H9 (cell line): Measurements from ENCODE around the gene CHCHD1. TPM values are rescaled to one million over a fixed set of nuclear protein-coding genes. Genes with fewer than 3 reads are reported as not detected.

Experiments used
- DNase-seq: peaks from one replicate; pipeline ENCODE4 v3.0.0-alpha.2; 2017
- H2AFZ ChIP-seq: one replicate; pipeline ENCODE4 v1.6.1; 2013; ENCODE audit warnings: mild to moderate bottlenecking, low read length, control low read depth, moderate library complexity
- H2AK5ac ChIP-seq: 2 replicates; pipeline ENCODE4 v1.6.1; 2013; ENCODE audit warnings: low read length, control low read depth, mixed read lengths; ENCODE audit not compliant: insufficient read length
- H2BK120ac ChIP-seq: one replicate; pipeline ENCODE4 v1.6.1; 2013; ENCODE audit warnings: low read depth, mild to moderate bottlenecking, low read length, control low read depth, inconsistent platforms; ENCODE audit not compliant: poor library complexity, severe bottlenecking
- H2BK12ac ChIP-seq: 2 replicates; pipeline ENCODE4 v1.6.1; 2013; ENCODE audit warnings: low read length, control low read depth, mixed read lengths, low read depth; ENCODE audit not compliant: insufficient read length
- H2BK15ac ChIP-seq: 2 replicates; pipeline ENCODE4 v1.6.1; 2013; ENCODE audit warnings: low read depth, low read length, control low read depth
- H2BK20ac ChIP-seq: one replicate; pipeline ENCODE4 v1.6.1; 2013; ENCODE audit warnings: low read depth, mild to moderate bottlenecking, low read length, control low read depth, inconsistent platforms; ENCODE audit not compliant: poor library complexity, severe bottlenecking
- H2BK5ac ChIP-seq: 2 replicates; pipeline ENCODE4 v1.6.1; 2013; ENCODE audit warnings: low read length, control low read depth, mixed read lengths; ENCODE audit not compliant: insufficient read length
- H3K14ac ChIP-seq: 2 replicates; pipeline ENCODE4 v1.6.1; 2013; ENCODE audit warnings: low read length, control low read depth; ENCODE audit not compliant: insufficient read depth
- H3K18ac ChIP-seq: 2 replicates; pipeline ENCODE4 v1.6.1; 2013; ENCODE audit warnings: low read depth, mild to moderate bottlenecking, mixed read lengths, low read length, control low read depth; ENCODE audit not compliant: insufficient read length
- H3K23ac ChIP-seq: 2 replicates; pipeline ENCODE4 v1.6.1; 2013; ENCODE audit warnings: low read length, control low read depth, mixed read lengths, low read depth; ENCODE audit not compliant: insufficient read length
- H3K23me2 ChIP-seq: 2 replicates; pipeline ENCODE4 v1.6.1; 2013; ENCODE audit warnings: low read depth, mild to moderate bottlenecking, mixed read lengths, low read length, control low read depth; ENCODE audit not compliant: insufficient read length, poor library complexity, severe bottlenecking
- H3K27ac ChIP-seq: 2 replicates; pipeline ENCODE4 v1.5.1; 2013; ENCODE audit warnings: low read length, control low read depth, mixed read lengths, low read depth; ENCODE audit not compliant: insufficient read length
- H3K27me3 ChIP-seq: 2 replicates; pipeline ENCODE4 v1.6.1; 2013; ENCODE audit warnings: low read length, control low read depth, inconsistent platforms; ENCODE audit not compliant: insufficient read depth
- H3K4ac ChIP-seq: 2 replicates; pipeline ENCODE4 v1.6.1; 2013; ENCODE audit warnings: low read depth, mild to moderate bottlenecking, control low read depth, inconsistent platforms, low read length, moderate library complexity
- H3K4me1 ChIP-seq: 2 replicates; pipeline ENCODE4 v1.6.1; 2013; ENCODE audit warnings: low read length, control low read depth, inconsistent platforms; ENCODE audit not compliant: insufficient read depth
- H3K4me2 ChIP-seq: 2 replicates; pipeline ENCODE4 v1.6.1; 2013; ENCODE audit warnings: low read length, control low read depth, mixed read lengths; ENCODE audit not compliant: insufficient read length, insufficient read depth
- H3K56ac ChIP-seq: 2 replicates; pipeline ENCODE4 v1.6.1; 2013; ENCODE audit warnings: low read depth, mild to moderate bottlenecking, mixed read lengths, low read length, control low read depth; ENCODE audit not compliant: insufficient read length
- H3K79me1 ChIP-seq: 2 replicates; pipeline ENCODE4 v1.6.1; 2013; ENCODE audit warnings: low read depth, mild to moderate bottlenecking, moderate library complexity, low read length, control low read depth, inconsistent platforms; ENCODE audit not compliant: insufficient read depth, poor library complexity, severe bottlenecking
- H3K79me2 ChIP-seq: 2 replicates; pipeline ENCODE4 v1.6.1; 2013; ENCODE audit warnings: low read length, control low read depth, inconsistent platforms; ENCODE audit not compliant: insufficient read depth
- H3K9ac ChIP-seq: 2 replicates; pipeline ENCODE4 v1.6.1; 2013; ENCODE audit warnings: low read length, control low read depth, mixed read lengths; ENCODE audit not compliant: insufficient read length; ENCODE audit errors: extremely low read depth
- H3K9me3 ChIP-seq: one replicate; pipeline ENCODE4 v1.6.1; 2013; ENCODE audit warnings: low read depth, low read length, inconsistent platforms; ENCODE audit not compliant: control insufficient read depth
- H3T11ph ChIP-seq: one replicate; pipeline ENCODE4 v1.6.1; 2013; ENCODE audit warnings: mild to moderate bottlenecking, low read length, control low read depth, inconsistent platforms
- H4K20me1 ChIP-seq: one replicate; pipeline ENCODE4 v1.6.1; 2013; ENCODE audit not compliant: control insufficient read depth, insufficient read length, insufficient read depth
- H4K5ac ChIP-seq: 2 replicates; pipeline ENCODE4 v1.6.1; 2013; ENCODE audit warnings: low read depth, mild to moderate bottlenecking, mixed read lengths, low read length, control low read depth; ENCODE audit not compliant: insufficient read length
- H4K8ac ChIP-seq: replicated peaks from 2 replicates; pipeline ENCODE4 v1.6.1; 2013; ENCODE audit warnings: low read length, control low read depth, mixed read lengths, low read depth; ENCODE audit not compliant: insufficient read length
- H4K91ac ChIP-seq: 2 replicates; pipeline ENCODE4 v1.6.1; 2013; ENCODE audit warnings: low read depth, mild to moderate bottlenecking, moderate library complexity, mixed read lengths, low read length, control low read depth; ENCODE audit not compliant: insufficient read length
- H3K27ac Mint-ChIP-seq, 3 experiments: 2 replicates in 2 of 3; 3 replicates in 1 of 3; pipeline ENCODE4 v1.8.0; 2020 to 2021; ENCODE audit warnings: mixed read lengths in 3 of 3, mild to moderate bottlenecking in 1 of 3, moderate library complexity in 1 of 3
- H3K27me3 Mint-ChIP-seq: 2 replicates; pipeline ENCODE4 v1.8.0; 2021; ENCODE audit warnings: low read depth, mild to moderate bottlenecking, moderate library complexity, mixed read lengths
- H3K36me3 Mint-ChIP-seq, 3 experiments: 2 replicates in 2 of 3; 3 replicates in 1 of 3; pipeline ENCODE4 v1.8.0; 2020 to 2021; ENCODE audit warnings: low read depth in 3 of 3, mixed read lengths in 3 of 3; ENCODE audit not compliant: insufficient read depth in 1 of 3
- H3K4me1 Mint-ChIP-seq, 2 experiments: 2 replicates each; pipeline ENCODE4 v1.8.0; 2020; ENCODE audit warnings: mixed read lengths in 2 of 2
- H3K4me3 Mint-ChIP-seq, 2 experiments: 2 replicates in 1 of 2; 3 replicates in 1 of 2; pipeline ENCODE4 v1.8.0; 2020 to 2021; ENCODE audit warnings: mild to moderate bottlenecking in 2 of 2, mixed read lengths in 2 of 2, moderate library complexity in 1 of 2
- H3K9me3 Mint-ChIP-seq, 2 experiments: 2 replicates in 1 of 2; 3 replicates in 1 of 2; pipeline ENCODE4 v1.8.0; 2020; ENCODE audit warnings: mild to moderate bottlenecking in 2 of 2, mixed read lengths in 2 of 2, moderate library complexity in 1 of 2
- total RNA-seq: library from RNA; stranded (reverse); gene quantifications from 2 replicates; pipeline ENCODE4 v1.2.1, GENCODE V29; 2021
- TF ChIP-seq, protein P1 (sequence below): fragments of 200-600 bp; sonication (generic); conservative IDR thresholded peaks from 3 replicates; pipeline ENCODE4 v1.8.0; 2021; ENCODE audit warnings: antibody characterized with exemption, mild to moderate bottlenecking

The CHCHD1 gene
- total RNA-seq, 1 experiment from 2014 or later = 45.9 TPM

DNA sequence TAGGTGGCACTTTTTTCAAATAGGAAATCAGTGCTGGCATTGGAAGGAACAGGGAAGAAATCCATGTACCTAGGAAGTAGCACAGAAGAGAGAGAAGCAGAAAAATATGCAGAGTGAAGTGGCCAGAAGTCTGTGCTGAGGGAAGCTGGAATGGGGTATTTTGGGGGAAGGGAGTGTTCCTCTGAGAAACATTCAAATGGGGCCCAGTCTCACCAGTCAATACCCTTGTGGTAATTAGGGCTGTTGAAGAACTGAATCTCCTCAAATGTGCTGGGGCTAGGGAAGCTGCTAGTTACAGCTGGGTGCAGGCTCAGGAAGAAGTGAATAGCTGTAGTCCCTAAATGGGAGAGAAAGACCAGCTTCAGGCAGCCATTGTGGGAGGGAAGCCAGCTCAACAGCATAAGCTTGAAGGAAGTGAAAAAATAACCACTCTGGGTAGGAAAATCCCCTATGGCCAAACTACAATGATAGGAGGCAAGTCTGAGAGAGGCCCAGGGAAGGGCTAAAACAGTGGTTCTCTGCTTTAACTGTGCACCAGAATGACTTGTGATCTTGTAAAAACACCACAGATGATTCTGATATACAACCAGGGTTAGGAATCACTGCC lies 21.9 kb downstream of the CHCHD1 start:
- no peaks in the 10 kb centered on the region for H3K27me3 ChIP-seq
- Mint-ChIP-seq H3K9me3 (no peaks in the 10 kb centered on the region), H3K27ac (peak overlapping the region in 1 of 3 experiments; percentile 59; a peak in 1 of 7 replicates), H3K4me3 (no peak overlapping the region), H3K4me1 (no peaks in the 10 kb centered on the region), H3K36me3 (peaks cover 16 to 66% (median 61%) of the 10 kb centered on the region in 3 experiments; a peak in 6 of 7 replicates), H3K27me3 (no peaks in the 10 kb centered on the region)
- H3K27ac ChIP-seq = no peak overlapping the region
- no peak overlapping the region for H4K8ac ChIP-seq
- no peaks in the 10 kb centered on the region for H3K79me2 ChIP-seq
- H3K56ac ChIP-seq = no peak overlapping the region
- no peaks in the 10 kb centered on the region for H3K9me3 ChIP-seq
- H3K23me2 ChIP-seq = no peaks in the 10 kb centered on the region
- H3K4me1 ChIP-seq = no peaks in the 10 kb centered on the region
- no peak overlapping the region for H4K5ac ChIP-seq
- no peak overlapping the region for H3K23ac ChIP-seq
- no peaks in the 10 kb centered on the region for H3K79me1 ChIP-seq
- no peak overlapping the region for H2BK12ac ChIP-seq
- no peak overlapping the region for H2BK5ac ChIP-seq
- H2AK5ac ChIP-seq = no peak overlapping the region
- no peaks in the 10 kb centered on the region for H4K20me1 ChIP-seq
- no peak overlapping the region for H2AFZ ChIP-seq
- no peak overlapping the region for H2BK15ac ChIP-seq
- H4K91ac ChIP-seq = no peak overlapping the region
- no peak overlapping the region for H3K9ac ChIP-seq
- no peak overlapping the region for H3K14ac ChIP-seq
- H3K18ac ChIP-seq = no peak overlapping the region
- no peak overlapping the region for H3K4ac ChIP-seq
- DNase-seq = no peak
- TF ChIP-seq, protein P1, sequence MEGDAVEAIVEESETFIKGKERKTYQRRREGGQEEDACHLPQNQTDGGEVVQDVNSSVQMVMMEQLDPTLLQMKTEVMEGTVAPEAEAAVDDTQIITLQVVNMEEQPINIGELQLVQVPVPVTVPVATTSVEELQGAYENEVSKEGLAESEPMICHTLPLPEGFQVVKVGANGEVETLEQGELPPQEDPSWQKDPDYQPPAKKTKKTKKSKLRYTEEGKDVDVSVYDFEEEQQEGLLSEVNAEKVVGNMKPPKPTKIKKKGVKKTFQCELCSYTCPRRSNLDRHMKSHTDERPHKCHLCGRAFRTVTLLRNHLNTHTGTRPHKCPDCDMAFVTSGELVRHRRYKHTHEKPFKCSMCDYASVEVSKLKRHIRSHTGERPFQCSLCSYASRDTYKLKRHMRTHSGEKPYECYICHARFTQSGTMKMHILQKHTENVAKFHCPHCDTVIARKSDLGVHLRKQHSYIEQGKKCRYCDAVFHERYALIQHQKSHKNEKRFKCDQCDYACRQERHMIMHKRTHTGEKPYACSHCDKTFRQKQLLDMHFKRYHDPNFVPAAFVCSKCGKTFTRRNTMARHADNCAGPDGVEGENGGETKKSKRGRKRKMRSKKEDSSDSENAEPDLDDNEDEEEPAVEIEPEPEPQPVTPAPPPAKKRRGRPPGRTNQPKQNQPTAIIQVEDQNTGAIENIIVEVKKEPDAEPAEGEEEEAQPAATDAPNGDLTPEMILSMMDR = no peak
- H3K4me2 ChIP-seq = no peak overlapping the region
- H2BK20ac ChIP-seq = no peak overlapping the region
- no peak overlapping the region for H2BK120ac ChIP-seq
- no peak overlapping the region for H3T11ph ChIP-seq
